HL-60 (cell line): ENCODE data around the gene NHERF1.

ENCODE experiments used
- CTCF ChIP-seq: IDR thresholded peaks from one replicate; pipeline ENCODE4 v1.5.1; 2011; ENCODE audit warnings: low read length, control low read depth, inconsistent platforms; ENCODE audit not compliant: insufficient read depth
- POLR2AphosphoS5 ChIP-seq: IDR thresholded peaks from 2 replicates; pipeline ENCODE4 v1.6.1; 2012; ENCODE audit warnings: low read depth
- SPI1 ChIP-seq: IDR thresholded peaks from 2 replicates; pipeline ENCODE4 v1.6.1; 2012; ENCODE audit warnings: low read depth, mild to moderate bottlenecking, borderline replicate concordance
- TF ChIP-seq, protein P1 (sequence below): IDR thresholded peaks from 2 replicates; pipeline ENCODE4 v1.6.1; 2012; ENCODE audit warnings: low read depth; ENCODE audit not compliant: insufficient replicate concordance

DNA sequence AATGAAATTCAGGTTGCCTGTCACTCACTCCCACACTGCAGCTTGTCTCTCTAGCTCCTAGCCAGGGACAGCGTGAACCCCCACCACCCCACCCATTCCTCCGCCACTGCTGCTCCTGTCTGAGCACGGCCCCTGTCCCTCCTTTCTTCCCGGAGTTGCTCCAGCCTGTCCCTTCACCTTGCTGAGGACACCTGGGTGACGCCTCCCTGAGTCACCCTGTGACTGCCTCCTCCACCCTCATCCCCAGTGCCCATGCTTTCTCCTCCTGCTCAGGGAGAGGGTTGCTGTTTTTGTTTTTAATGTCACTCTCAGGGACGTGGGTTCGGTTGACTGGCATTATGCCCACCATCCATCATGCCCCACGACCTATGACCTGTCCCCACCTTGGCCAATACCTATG lies 53.5 kb downstream of the NHERF1 start:
- TF ChIP-seq, protein P1, sequence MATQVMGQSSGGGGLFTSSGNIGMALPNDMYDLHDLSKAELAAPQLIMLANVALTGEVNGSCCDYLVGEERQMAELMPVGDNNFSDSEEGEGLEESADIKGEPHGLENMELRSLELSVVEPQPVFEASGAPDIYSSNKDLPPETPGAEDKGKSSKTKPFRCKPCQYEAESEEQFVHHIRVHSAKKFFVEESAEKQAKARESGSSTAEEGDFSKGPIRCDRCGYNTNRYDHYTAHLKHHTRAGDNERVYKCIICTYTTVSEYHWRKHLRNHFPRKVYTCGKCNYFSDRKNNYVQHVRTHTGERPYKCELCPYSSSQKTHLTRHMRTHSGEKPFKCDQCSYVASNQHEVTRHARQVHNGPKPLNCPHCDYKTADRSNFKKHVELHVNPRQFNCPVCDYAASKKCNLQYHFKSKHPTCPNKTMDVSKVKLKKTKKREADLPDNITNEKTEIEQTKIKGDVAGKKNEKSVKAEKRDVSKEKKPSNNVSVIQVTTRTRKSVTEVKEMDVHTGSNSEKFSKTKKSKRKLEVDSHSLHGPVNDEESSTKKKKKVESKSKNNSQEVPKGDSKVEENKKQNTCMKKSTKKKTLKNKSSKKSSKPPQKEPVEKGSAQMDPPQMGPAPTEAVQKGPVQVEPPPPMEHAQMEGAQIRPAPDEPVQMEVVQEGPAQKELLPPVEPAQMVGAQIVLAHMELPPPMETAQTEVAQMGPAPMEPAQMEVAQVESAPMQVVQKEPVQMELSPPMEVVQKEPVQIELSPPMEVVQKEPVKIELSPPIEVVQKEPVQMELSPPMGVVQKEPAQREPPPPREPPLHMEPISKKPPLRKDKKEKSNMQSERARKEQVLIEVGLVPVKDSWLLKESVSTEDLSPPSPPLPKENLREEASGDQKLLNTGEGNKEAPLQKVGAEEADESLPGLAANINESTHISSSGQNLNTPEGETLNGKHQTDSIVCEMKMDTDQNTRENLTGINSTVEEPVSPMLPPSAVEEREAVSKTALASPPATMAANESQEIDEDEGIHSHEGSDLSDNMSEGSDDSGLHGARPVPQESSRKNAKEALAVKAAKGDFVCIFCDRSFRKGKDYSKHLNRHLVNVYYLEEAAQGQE: no peak
- TF ChIP-seq SPI1: no peak
- no peak for TF ChIP-seq CTCF
- no peak for TF ChIP-seq POLR2AphosphoS5
